ENCODE results near the gene CTSD. TPM values are rescaled to one million over a fixed set of nuclear protein-coding genes. Genes with fewer than 3 reads are reported as not detected.

Gene CTSD
- total RNA-seq, 1 experiment from 2014 or later: 158 TPM

GRCh38 chr11:1707751-1708150 is 56.0 kb downstream of the CTSD start:
- H3K4me3 Mint-ChIP-seq: no peak overlapping the region
- Histone ChIP-seq H4K5ac (ENCODE audit: insufficient read length, low read depth, low read length) (no peak overlapping the region), H3K79me2 (ENCODE audit: insufficient read depth, low read length) (no peaks in the 10 kb centered on the region), H2BK120ac (ENCODE audit: low read depth, low read length, poor library complexity, severe bottlenecking) (no peak overlapping the region), H3K27ac (ENCODE audit: insufficient read length, low read depth, low read length) (no peak overlapping the region), H3K27me3 (ENCODE audit: insufficient read depth, low read length) (no peaks in the 10 kb centered on the region; the same call in 1 of the 2 replicates), H3K18ac (ENCODE audit: insufficient read length, low read depth, low read length) (no peak overlapping the region), H2BK20ac (ENCODE audit: low read depth, low read length, poor library complexity, severe bottlenecking) (no peak overlapping the region), H2BK5ac (ENCODE audit: insufficient read length, low read length) (no peak overlapping the region), H3T11ph (ENCODE audit: low read length) (no peak overlapping the region), H3K4me1 (ENCODE audit: insufficient read depth, low read length) (no peaks in the 10 kb centered on the region), H2AFZ (ENCODE audit: low read length) (no peak overlapping the region), H3K9me3 (ENCODE audit: control insufficient read depth, low read depth, low read length) (no peaks in the 10 kb centered on the region), H3K56ac (ENCODE audit: insufficient read length, low read depth, low read length) (no peak overlapping the region), H2BK15ac (ENCODE audit: low read depth, low read length) (no peak overlapping the region), H2AK5ac (ENCODE audit: insufficient read length, low read length) (no peak overlapping the region), H3K79me1 (ENCODE audit: insufficient read depth, low read depth, low read length, poor library complexity, severe bottlenecking) (no peaks in the 10 kb centered on the region), H4K8ac (replicated peaks; ENCODE audit: insufficient read length, low read depth, low read length) (no peak overlapping the region), H4K20me1 (ENCODE audit: control insufficient read depth, insufficient read depth, insufficient read length) (no peaks in the 10 kb centered on the region), H3K23me2 (ENCODE audit: insufficient read length, low read depth, low read length, poor library complexity, severe bottlenecking) (no peaks in the 10 kb centered on the region), H3K14ac (ENCODE audit: insufficient read depth, low read length) (no peak overlapping the region), H3K23ac (ENCODE audit: insufficient read length, low read depth, low read length) (no peak overlapping the region), H3K4me2 (ENCODE audit: insufficient read depth, insufficient read length, low read length) (no peak overlapping the region), H2BK12ac (ENCODE audit: insufficient read length, low read depth, low read length) (no peak overlapping the region), H4K91ac (ENCODE audit: insufficient read length, low read depth, low read length) (no peak overlapping the region), H3K9ac (ENCODE audit: extremely low read depth, insufficient read length, low read length) (no peak overlapping the region), H3K4ac (ENCODE audit: low read depth, low read length) (no peak overlapping the region)
- no CpG with 5 or more reads among the region's 4 CpGs for WGBS (ENCODE audit: extremely low coverage, insufficient read length, low lambda C conversion rate)
- DNase-seq: no peak
- H3K27me3 Mint-ChIP-seq (ENCODE audit: low read depth): peaks cover 77% of the 10 kb centered on the region
- H3K27ac Mint-ChIP-seq: no peak overlapping the region
- H3K36me3 Mint-ChIP-seq (ENCODE audit: insufficient read depth in 1 of 3, low read depth in 3 of 3): peaks cover 0 to 4% (median 1%) of the 10 kb centered on the region in 3 experiments; a peak in 3 of 7 replicates
- H3K9me3 Mint-ChIP-seq: peaks cover 6 to 7% of the 10 kb centered on the region in 2 experiments; a peak in 4 of 5 replicates
- no peaks in the 10 kb centered on the region for H3K4me1 Mint-ChIP-seq
- no peak for TF ChIP-seq CTCF (conservative IDR thresholded peaks at IDR 0.05)
